Globus pallidus (tissue), 1 donor: Measurements from ENCODE around the gene SLC24A3.

Experiments used
- DNase-seq: peaks from one replicate; pipeline ENCODE4 v3.0.0-alpha.2; 2015; ENCODE audit warnings: low spot score

The SLC24A3 gene

DNA sequence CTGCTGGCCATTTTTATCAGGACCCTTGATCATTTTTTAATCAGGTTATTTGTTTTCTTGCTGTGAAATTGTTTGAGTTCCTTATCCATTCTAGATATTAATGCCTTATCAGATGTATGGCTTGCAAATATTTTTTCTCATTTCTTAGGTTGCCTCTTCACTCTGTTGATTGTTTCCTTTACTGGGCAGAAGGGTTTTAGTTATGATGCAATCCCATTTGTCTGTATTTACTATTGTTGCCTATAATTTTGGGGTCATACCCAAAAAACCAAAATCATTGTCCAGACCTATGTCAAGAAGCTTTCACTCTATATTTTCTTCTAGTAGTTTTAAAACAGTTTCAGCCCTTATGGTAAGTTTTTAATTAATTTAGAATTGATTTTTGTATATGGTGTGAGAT, 172.5 kb downstream of the SLC24A3 start:
- DNase-seq = no peak

DNA sequence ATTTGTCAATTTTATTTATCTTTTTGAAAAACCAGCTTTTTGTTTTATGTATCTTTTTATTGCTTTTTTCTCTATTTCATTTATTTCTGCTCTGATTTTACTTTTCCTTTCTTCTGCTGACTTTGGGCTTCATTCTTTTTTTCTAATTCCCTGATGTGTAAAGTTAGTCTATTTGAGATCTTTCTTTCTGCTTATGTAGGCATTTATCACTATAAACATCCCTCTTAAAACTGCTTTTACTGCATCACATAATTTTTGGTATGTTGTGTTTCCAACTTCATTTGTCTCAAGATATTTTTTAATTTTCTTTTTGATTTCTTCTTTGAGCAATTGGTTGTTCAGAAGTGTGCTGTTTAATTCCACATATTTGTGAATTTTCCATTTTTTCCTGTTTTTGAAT, 174.8 kb downstream of the SLC24A3 start:
- no peak for DNase-seq

DNA sequence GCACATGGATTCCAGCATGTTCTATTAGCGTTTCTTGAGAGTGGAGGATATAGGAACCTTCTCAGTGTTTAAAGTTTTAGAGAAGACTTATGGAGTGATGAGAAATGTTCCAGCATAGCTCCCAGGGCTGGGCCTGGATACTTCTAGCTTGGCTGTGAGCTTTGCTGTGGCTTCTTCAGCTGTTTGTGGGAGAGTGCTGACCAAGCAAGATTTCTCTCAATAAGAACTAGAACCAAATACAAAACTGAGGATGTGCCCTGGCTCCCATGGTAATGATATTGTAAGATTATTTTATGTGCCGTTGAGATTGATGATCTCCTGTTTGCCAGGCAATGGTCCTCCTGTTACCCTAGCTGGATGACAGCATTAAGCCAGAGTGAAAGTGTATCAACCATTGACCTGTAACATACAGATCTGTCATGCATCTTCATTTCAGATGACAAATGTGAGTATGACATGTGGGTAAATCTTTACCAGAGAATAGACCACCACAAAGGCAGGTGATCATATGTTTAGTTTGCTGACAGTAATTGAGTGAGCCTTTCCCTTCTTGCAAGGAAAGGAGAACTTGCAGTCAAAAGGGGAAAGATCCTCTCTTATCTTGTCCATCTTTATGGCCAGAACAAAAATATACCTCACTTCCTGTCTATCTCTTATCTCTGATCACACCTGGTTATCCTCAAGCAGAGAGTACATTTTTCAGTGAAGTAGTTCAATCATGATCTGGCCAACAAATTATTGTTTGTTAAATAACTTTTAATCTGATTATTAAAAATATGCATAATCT, 180.1 kb downstream of the SLC24A3 start:
- DNase-seq = no peak

DNA sequence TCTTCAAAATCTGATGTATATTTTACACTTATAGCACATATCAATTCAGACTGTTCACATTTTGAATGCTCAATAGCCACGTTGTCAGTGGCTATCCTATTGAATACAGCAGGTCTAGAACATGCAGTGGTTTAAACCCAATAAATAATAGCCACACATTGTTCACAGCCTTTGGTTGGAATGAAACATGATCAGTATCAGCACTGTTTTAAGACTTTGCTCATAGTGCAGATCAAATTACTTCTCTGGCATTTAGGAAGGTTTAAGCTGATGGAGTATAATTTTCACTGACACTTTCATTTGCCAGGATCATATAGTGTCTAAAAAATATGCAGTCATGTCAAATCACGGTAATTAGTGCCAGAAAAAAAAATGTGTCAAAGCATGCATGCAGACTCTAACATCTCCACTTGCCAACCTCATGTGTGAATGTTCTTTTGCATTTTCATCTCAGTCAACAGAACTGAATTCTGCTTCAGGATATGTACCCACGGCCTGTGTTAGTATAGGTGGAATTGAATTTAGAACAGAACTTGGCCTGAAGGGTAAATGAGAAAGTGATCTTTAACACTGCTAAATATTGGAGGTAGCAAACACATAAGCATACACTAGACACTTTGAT, 184.1 kb downstream of the SLC24A3 start:
- no peak for DNase-seq

DNA sequence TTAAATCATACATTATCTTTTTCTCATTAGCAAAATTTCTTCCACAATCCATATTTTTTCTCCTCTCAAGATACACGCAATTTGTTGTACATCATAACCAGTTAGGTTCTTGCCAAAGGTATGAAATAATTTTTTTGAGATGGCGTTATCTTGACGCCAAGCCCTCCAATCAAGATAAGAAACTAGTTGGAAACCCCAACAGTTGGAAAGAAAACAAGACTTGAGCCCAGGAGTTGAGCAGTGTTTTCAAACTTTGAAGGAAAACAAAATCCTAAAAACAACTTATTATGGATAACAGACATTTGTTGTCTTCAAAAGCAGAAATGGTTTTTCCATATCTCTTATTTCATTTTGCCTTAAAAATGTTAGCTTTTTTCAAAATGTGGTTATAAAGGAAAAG, 184.8 kb downstream of the SLC24A3 start:
- DNase-seq = no peak

DNA sequence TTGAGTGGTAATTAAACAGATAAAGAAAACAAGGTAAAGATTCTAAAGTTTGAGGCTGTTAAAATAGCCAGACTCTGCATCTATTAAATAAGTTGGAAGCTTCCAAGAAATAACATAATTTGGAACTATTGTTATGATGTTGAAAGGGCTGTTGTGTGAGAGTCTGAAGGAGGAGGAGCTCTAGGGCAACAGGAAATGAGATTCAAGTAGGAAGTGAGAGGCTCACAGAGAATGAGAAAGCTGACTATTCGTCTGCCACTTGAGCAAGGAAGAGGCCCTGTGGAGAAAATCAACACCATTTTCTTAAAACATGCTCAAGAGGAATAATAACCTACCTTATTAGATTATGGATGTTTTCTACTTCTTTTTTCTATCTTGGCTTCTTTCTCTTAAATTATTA, 185.2 kb downstream of the SLC24A3 start:
- DNase-seq = no peak

DNA sequence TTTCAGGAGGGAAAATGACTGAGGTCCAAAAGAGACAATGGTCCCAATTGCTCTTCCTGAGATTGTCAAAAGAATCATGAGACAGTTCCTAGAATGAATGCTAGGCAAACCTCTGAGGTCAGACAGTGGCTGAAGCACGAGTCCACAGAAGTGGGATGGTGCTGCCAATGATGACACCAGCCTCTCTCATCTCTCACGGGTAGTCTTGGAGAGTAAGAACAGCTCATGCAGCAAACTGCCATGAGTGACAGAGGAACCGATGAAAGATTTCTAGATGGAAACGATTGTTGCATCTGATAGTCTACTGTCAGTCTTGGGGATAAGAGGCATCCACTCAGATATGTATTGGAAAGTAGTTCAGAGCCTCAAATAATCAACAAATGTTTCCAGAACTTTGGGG, 188.7 kb downstream of the SLC24A3 start:
- no peak for DNase-seq

DNA sequence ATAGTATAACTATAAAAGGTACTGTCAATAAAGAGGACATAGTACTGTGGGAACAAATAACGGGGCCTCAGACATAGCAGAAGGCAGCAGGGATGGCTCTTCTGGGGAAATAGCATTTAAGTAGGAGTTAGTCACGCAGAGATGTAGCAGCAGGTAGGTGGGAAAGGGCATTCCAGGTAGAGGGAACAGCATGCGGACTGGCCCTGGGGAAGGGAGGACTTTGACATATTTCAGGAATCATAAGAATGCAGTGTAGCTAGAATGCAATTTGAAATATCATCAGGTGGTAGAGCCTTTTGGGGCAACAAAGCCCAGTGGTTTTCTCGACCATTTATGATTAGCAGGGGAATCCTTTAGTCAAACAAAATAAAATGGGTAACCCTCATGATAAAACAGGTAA, 191.1 kb downstream of the SLC24A3 start:
- no peak for DNase-seq

DNA sequence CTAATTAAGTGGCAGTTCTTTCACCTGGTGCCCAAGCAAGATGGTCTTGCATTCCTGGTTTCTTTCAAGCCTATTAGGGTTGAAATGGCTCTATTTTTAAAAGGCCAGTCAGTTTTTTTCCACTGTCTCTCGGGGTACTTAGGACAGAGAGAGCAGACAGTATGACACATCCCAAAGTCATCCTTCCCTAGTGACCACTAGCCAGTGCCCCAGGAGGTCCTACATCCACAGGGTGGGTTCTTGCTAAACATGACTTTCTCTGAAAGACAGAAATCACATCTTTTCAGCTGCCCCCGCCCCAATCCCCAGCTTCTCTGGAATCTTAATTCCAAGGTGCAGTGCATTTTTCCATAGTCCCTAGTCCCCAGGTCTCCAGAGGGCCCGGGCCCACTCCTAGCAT, 192.4 kb downstream of the SLC24A3 start:
- DNase-seq = no peak

DNA sequence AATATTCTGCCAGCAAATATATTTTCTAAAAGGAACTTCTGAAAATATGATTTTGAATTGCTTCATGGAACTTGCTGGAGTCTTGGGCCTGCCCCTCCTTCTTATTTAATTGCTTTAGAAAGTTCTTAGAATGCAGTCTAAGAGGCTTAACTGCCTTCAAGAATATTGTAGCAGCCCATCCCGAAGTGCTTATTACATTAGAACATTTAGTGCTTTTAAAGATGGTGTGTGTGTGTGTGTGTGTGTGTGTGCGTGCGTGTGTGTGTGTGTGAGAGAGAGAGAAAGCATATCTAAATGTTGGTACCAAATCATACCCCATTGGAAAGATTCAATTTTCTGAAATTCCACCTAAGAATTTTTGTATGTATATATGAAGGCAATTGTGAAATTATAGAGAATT, 193.5 kb downstream of the SLC24A3 start:
- no peak for DNase-seq

DNA sequence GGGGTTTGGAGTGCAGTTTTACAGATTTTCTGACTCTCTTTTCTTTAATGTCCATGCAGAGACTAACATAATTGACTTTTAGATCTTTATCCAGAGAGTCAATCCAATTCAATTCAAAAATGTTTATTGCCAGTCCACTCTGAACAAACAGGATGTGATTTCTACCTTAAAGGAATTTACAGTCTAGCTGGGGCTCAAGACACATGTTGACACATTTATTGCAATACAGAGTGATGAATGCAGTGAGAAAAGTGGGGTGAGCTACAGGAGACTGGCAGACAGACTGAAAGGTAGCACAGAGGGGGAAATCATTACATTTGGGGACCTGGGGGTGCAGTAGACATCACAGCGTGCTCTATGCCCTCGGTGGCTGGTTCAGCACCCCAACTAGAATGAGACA, 193.9 kb downstream of the SLC24A3 start:
- DNase-seq = no peak

DNA sequence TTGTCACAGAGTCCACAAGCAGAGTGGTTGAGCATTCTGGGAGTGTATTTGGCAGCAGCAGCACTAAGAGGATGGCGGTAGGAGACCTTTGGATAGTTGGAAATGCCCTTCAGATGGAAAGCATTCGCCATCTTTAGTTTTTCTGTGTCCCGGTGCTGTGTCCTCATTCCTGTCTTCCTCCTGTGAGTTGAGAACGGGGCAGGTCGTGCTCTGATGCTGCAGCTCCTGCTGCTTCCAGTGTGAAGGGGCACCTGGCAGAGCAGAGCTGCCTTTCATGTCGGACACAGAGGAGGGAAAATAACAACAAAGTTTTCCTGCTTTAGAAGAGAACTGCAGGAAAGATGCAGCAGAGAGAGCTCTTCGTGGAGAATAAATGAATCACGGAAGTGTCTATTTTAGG, 194.8 kb downstream of the SLC24A3 start:
- DNase-seq = no peak

DNA sequence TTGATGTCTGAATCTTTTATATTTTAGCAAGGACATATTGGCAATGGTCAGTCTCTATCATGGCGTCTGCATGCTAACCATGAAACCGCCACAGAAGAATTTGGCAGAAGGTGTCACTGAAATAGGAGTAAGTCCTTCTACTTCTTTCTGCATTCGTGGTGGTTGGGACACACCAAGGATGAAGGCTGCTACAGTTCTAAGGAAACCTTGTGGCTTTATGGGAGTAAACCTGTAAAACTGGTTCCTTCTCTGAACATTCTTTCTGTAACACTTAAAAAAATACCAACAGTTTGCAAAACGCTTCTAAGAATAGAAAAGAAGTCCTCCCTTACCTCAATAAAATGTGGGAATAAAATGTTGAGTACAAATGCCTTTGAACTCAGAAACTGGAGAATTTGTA, 195.3 kb downstream of the SLC24A3 start:
- no peak for DNase-seq

DNA sequence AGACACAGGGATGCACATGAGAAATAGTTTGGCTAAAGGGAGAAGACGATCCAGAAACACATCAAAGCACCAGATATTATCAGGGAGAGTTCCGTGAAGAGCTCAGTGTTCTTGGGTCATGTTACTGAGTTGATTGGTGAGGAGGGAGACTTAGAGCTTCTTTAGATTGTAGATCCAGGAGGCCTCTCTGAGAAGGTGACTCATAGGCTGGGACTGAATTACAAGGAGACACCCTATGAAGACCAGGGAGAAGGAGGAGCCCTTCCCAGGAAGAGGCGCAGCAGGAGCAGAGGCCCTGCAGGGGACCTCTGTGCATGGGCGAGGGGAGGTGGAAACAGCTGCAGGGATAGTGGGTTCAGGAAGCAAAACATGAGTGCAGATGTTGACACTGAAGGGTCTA, 196.5 kb downstream of the SLC24A3 start:
- DNase-seq = no peak

DNA sequence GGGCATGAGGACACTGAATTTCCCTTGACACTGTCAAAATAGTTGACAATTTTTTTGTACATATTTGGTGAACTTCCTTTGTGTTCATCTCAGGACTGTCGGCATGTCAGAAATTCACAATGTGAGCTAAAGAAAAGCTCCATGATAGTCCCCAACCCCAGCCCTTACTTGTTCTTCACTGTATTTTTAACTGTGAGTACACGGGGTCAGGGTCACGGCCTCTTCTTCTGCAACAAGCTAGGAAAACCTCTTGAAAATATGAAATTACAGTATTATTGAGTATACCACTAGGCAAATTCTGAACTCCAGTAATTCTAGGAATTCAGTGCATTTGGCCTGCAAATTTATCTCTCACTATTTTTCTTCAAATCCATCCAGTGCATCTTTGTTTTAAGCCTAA, 199.4 kb downstream of the SLC24A3 start:
- DNase-seq = no peak

DNA sequence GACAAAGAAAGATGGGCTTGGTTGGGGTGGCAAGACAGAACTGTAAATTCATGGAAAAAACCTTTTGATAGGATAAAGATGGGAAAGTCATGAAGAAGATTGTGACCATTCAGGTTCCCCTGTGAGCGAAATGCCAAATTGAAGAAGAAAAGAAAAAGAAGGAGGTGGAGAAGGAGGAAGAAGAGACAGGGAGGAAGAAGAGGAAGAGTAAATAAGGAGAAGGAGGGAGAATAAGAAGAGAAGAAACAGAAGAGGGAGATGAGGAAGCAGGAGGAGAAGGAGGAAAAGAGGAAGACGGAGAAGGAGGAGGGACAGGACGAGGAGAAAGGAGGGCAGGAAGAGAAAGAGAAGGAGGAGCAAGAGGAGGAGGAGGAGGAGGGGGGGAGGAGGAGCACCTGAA, 199.8 kb downstream of the SLC24A3 start:
- no peak for DNase-seq

DNA sequence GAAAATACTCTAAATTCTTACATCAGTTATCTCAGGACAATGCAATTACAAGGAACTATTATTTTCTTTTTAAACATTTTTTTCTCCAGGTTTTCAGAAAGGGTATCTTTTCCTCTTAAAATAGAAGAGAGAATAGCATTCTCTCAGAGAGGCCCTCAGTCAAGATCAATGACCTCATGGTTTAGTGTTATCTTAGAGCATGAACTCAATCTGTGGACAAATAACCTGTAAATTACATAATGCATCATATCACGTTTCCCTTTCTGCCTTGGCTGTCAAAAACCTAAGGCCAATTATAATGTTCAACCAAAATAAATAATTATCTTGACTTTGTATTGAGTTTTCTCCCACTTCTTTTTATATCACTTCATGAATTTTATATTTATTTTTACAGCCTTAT, 202.2 kb downstream of the SLC24A3 start:
- DNase-seq = no peak

DNA sequence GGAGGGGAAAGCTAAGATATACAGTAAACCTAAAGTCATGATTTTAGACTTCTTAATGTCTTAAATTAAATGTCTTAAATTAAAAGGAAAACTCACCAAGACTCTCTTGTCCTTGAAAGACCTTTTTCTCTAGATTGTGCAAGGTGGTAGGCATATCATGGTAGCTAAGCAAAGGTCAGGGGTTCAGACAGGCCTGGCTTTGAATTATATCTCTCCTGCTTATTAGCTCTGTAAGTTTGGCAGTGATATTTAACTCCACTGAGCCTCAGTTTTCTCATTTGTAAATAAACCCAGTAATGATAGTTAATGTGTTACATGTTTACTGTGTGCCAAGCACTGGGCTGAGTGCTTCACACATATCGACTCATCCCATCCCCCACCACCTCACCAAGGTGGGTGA, 203.3 kb downstream of the SLC24A3 start:
- no peak for DNase-seq

DNA sequence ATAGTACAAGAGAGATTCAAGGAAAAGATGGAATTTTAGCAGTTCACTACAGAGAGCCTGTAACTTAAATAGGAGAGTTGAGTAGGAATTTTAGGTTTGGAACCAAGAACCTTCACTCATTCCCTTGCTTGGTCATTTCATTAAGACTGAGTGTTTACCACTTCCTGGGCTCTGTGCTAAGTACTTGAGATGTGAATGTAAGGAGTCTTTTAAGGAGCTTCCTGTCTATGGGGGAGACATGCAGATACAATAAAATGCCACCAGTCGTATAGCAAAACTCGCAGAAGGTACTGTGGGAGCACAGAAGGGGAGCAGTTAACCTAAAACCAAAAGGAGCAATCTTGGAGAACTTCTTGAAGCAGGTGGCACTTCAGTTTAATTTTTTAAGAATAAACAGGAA, 204.2 kb downstream of the SLC24A3 start:
- DNase-seq = no peak

DNA sequence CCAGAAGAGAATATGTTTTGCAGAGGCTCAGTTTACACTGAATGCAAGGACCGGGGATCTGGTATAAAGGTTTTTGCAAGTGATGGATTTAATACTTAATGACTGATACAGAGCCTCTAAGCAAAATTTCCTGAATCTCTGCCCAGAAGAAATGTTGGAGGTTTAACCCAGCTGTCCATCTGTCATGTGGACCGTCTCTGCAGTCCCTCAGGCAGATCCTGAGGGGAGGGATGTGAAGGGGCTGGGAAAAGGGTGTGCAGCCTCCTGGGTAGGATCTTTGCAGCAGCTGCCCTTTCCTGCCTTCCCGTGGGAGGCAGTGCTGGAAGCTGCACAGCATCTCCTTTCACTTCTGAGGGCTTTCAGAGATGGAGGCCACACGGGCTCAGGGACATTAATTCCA, 207.0 kb downstream of the SLC24A3 start:
- DNase-seq = no peak

DNA sequence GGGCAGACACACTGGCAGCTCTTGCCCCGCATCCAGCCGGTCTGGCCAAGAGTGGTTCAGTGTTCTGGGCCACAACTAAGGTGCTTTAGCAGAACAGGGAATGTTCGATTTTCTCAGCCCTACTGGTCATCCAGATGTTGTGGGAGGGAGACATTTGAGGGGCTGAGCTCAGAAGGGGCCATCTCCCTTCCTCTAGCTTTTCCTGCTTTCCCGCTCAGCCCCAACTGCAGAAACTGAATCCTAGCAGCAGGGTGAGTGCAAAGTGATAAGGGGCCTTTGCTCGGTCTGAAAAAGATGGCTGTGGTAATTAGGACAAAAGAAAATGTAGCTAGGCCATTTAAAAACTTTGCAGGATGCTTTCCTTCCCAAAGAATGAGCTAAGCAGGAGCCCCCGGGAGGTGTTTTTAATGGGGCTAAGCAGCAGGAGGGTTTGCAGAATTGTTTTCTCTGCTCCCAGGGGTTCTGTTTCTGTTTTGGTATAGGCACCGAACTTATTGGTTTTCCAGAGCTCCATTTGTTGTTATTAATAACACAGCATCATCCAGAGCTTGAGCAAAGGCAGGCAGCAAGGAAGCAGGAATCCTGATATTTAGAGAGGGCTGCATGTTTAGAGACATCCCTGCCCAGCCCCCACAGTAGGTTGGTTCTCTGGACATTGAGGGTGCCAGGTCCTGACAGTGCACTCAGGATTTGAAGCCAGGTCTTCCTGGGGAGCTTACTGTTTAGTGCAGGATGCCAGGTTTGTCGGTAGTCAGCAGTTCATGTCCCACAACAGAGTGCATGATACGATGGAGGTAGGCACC, 210.9 kb downstream of the SLC24A3 start:
- DNase-seq = no peak

DNA sequence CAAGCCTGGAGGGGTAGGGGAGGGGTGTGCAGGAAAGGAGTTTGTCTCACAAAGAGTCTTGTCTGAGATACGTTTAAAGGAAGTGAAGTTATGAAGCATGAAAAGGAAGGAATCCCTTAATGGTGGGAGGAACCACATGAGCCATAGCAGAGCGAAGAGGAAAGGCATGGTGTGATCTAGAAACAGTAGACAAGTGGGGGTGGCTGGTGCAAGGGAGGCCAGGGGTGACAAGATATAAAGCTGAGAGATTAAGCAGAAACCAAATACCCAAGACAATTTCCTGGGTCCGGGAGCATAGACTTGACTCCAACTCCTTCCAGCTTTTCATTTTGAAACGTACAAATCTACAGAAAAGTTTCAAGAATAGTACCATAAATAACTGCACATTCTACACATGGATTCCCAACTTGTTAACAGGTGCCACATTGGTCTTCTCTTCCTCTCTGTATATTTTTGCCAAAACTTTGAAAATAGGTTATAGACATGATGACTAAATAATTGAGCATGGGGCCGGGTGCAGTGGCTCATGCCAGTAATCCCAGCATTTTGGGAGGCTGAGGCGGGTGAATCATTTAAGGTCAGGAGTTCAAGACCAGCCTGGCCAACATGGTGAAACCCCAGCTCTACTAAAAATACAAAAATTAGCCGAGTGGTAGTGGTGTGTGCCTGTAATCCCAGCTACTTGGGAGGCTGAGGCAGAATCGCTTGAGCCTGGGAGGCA, 211.6 kb downstream of the SLC24A3 start:
- no peak for DNase-seq

DNA sequence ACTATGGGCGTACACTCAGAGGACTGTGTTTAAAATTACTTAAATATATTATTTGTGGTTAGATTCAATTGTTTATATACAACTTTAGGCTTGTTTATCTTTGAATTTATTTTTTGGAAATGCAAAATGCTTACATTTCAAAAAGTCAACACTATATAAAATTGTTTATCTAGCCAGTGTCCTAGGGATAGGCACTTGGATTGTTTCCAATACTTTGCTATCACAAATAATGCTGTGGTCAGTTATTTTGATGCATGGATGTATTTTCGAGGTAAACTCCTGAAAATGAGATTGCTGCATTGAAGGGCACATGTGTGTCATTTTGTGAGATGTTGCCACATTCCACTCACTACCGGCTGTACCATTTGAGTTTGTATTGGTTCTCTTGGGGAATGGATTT, 213.9 kb downstream of the SLC24A3 start:
- no peak for DNase-seq
